ENCODE measurements around the gene ATP6V0E2. TPM values are rescaled to one million over a fixed set of nuclear protein-coding genes. Genes with fewer than 3 reads are reported as not detected.

ATP6V0E2 gene
- total RNA-seq, 1 experiment from 2014 or later = 50.1 TPM

GRCh38 chr7:149854611-149855360 is 19.0 kb upstream of the ATP6V0E2 start:
- peak overlapping the region; percentile 70 for H3K27ac ChIP-seq (ENCODE audit: low read depth, low read length, poor library complexity, severe bottlenecking)
- intact Hi-C loops (cut with micrococcal nuclease; ENCODE audit: unreplicated experiment) = loop anchor here (2.0 kb wide), 1 partner anchor 16 kb away; the partner anchor contains the start of gene ZNF862
- TF ChIP-seq, protein P1, sequence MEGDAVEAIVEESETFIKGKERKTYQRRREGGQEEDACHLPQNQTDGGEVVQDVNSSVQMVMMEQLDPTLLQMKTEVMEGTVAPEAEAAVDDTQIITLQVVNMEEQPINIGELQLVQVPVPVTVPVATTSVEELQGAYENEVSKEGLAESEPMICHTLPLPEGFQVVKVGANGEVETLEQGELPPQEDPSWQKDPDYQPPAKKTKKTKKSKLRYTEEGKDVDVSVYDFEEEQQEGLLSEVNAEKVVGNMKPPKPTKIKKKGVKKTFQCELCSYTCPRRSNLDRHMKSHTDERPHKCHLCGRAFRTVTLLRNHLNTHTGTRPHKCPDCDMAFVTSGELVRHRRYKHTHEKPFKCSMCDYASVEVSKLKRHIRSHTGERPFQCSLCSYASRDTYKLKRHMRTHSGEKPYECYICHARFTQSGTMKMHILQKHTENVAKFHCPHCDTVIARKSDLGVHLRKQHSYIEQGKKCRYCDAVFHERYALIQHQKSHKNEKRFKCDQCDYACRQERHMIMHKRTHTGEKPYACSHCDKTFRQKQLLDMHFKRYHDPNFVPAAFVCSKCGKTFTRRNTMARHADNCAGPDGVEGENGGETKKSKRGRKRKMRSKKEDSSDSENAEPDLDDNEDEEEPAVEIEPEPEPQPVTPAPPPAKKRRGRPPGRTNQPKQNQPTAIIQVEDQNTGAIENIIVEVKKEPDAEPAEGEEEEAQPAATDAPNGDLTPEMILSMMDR (conservative IDR thresholded peaks at IDR 0.05; ENCODE audit: low read depth, low read length) = no peak
- no peak for TF ChIP-seq EZH2 (IDR thresholded peaks at IDR 0.05; ENCODE audit: borderline replicate concordance, low read depth, low read length, poor library complexity, severe bottlenecking)
- CTCF ChIA-PET = no interaction called here
- no peak overlapping the region for H3K4me3 ChIP-seq (ENCODE audit: low read depth, low read length, poor library complexity, severe bottlenecking)
- no TSS peak for BruUV-seq (replicated peaks)
- POLR2A ChIA-PET (ENCODE audit: low non-redundant PET) = no interaction called here
- H3K9me3 ChIP-seq (ENCODE audit: low read depth, low read length, poor library complexity, severe bottlenecking) = no peaks in the 10 kb centered on the region
- no peaks in the 10 kb centered on the region for H3K36me3 ChIP-seq (ENCODE audit: insufficient read depth, low read length, poor library complexity, severe bottlenecking)
- H3K4me1 ChIP-seq (ENCODE audit: insufficient read depth, low read length, poor library complexity, severe bottlenecking) = peaks cover 21% of the 10 kb centered on the region
- H3K27me3 ChIP-seq (replicated peaks; ENCODE audit: insufficient read depth, low read depth, low read length, poor library complexity) = no peaks in the 10 kb centered on the region
- DNase-seq (ENCODE audit: low spot score) = peak; percentile 87

- peak; percentile 96 for DNase-seq (ENCODE audit: low spot score)
- Histone ChIP-seq H3K9me3 (ENCODE audit: low read depth, low read length, poor library complexity, severe bottlenecking) (no peaks in the 10 kb centered on the region), H3K27ac (ENCODE audit: low read depth, low read length, poor library complexity, severe bottlenecking) (peak overlapping the region; percentile 70), H3K4me1 (ENCODE audit: insufficient read depth, low read length, poor library complexity, severe bottlenecking) (peaks cover 21% of the 10 kb centered on the region), H3K36me3 (ENCODE audit: insufficient read depth, low read length, poor library complexity, severe bottlenecking) (no peaks in the 10 kb centered on the region), H3K27me3 (replicated peaks; ENCODE audit: insufficient read depth, low read depth, low read length, poor library complexity) (no peaks in the 10 kb centered on the region), H3K4me3 (ENCODE audit: low read depth, low read length, poor library complexity, severe bottlenecking) (no peak overlapping the region)
- no peak for TF ChIP-seq EZH2 (IDR thresholded peaks at IDR 0.05; ENCODE audit: borderline replicate concordance, low read depth, low read length, poor library complexity, severe bottlenecking)
- TF ChIP-seq, protein P1 (conservative IDR thresholded peaks at IDR 0.05; ENCODE audit: low read depth, low read length) = no peak
- no TSS peak for BruUV-seq (replicated peaks)
- ChIA-PET CTCF (no interaction called here), POLR2A (ENCODE audit: low non-redundant PET) (no interaction called here)
- intact Hi-C loops (cut with micrococcal nuclease; ENCODE audit: unreplicated experiment) = loop anchor here (2.0 kb wide), 1 partner anchor 17 kb away; the partner anchor contains the start of gene ZNF862
Measured at GRCh38 chr7:149855361-149856305, 18.1 kb upstream of the ATP6V0E2 start.

DNA sequence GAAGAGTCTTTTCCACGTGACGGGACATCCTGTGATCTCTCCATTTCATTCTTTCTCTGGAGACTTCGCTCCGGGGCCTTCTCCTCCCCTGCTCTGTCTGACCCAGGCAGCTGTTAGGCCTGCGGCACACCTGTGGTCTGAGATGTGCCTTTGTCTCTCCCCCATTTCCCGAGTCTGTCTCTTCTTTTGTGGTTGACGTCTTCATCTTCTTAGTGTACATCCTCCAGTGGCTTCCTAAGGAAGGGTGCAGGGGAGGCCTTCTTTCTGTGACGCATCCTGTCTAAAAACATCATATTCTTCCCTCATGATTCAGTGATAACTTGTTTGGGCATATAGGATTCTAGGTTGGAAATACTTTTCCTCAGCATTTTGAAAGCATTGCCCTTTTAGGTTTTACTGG is 17.2 kb upstream of the ATP6V0E2 start:
- Histone ChIP-seq H3K27me3 (replicated peaks; ENCODE audit: insufficient read depth, low read depth, low read length, poor library complexity) (no peaks in the 10 kb centered on the region), H3K4me1 (ENCODE audit: insufficient read depth, low read length, poor library complexity, severe bottlenecking) (peaks cover 21% of the 10 kb centered on the region), H3K27ac (ENCODE audit: low read depth, low read length, poor library complexity, severe bottlenecking) (peak overlapping the region; percentile 70), H3K9me3 (ENCODE audit: low read depth, low read length, poor library complexity, severe bottlenecking) (no peaks in the 10 kb centered on the region), H3K36me3 (ENCODE audit: insufficient read depth, low read length, poor library complexity, severe bottlenecking) (no peaks in the 10 kb centered on the region), H3K4me3 (ENCODE audit: low read depth, low read length, poor library complexity, severe bottlenecking) (no peak overlapping the region)
- no peak for TF ChIP-seq EZH2 (IDR thresholded peaks at IDR 0.05; ENCODE audit: borderline replicate concordance, low read depth, low read length, poor library complexity, severe bottlenecking)
- TF ChIP-seq, protein P1 (conservative IDR thresholded peaks at IDR 0.05; ENCODE audit: low read depth, low read length) = no peak
- POLR2A ChIA-PET (ENCODE audit: low non-redundant PET) = no interaction called here
- BruUV-seq (replicated peaks) = no TSS peak
- CTCF ChIA-PET = no interaction called here
- intact Hi-C loops (cut with micrococcal nuclease; ENCODE audit: unreplicated experiment) = no loop called here
- no peak for DNase-seq (ENCODE audit: low spot score)

All from A673 (cell line).